AG09309 (cell line): ENCODE results near the gene CHSY1.
A peak's percentile ranks its signal among the peaks of the same experiment; 100 is the strongest.

Experiments used
- DNase-seq: peaks from one replicate; pipeline ENCODE4 v3.0.0-alpha.2; 2010; ENCODE audit warnings: low read depth
- H3K4me3 ChIP-seq: 2 replicates; pipeline ENCODE4 v1.5.1; 2011; ENCODE audit warnings: mild to moderate bottlenecking, low read depth, low read length, moderate library complexity; ENCODE audit not compliant: control insufficient read depth
- CTCF ChIP-seq: IDR thresholded peaks from 2 replicates; pipeline ENCODE4 v1.5.1; 2011; ENCODE audit warnings: mild to moderate bottlenecking, low read depth, low read length, inconsistent platforms; ENCODE audit not compliant: insufficient read depth, control insufficient read depth; ENCODE audit errors: missing control alignments

The CHSY1 gene

GRCh38 chr15:101174152-101174920, 77.5 kb downstream of the CHSY1 start:
- no peak overlapping the region for H3K4me3 ChIP-seq
- no peak for DNase-seq
- TF ChIP-seq CTCF: no peak

GRCh38 chr15:101173233-101174119, 78.4 kb downstream of the CHSY1 start:
- no peak overlapping the region for H3K4me3 ChIP-seq
- DNase-seq: no peak

GRCh38 chr15:101172501-101173071, 79.3 kb downstream of the CHSY1 start:
- no peak overlapping the region for H3K4me3 ChIP-seq
- TF ChIP-seq CTCF: no peak
- DNase-seq: no peak

More at GRCh38 chr15:101173233-101174119, 78.4 kb downstream of the CHSY1 start:
- TF ChIP-seq CTCF: no peak

- H3K4me3 ChIP-seq: no peak overlapping the region
- no peak for TF ChIP-seq CTCF
- no peak for DNase-seq
Measured at GRCh38 chr15:101171954-101172353, 79.9 kb downstream of the CHSY1 start.

- no peak overlapping the region for H3K4me3 ChIP-seq
- peak; percentile 76 for DNase-seq
- no peak for TF ChIP-seq CTCF
Measured at GRCh38 chr15:101170568-101171350, 81.1 kb downstream of the CHSY1 start.
